WTC11 (cell line): ENCODE measurements around the gene FOXL1. TPM values are rescaled to one million over a fixed set of nuclear protein-coding genes. Genes with fewer than 3 reads are reported as not detected.

Experiments
- ATAC-seq: fragments of 200-7000 bp; cut with Tn5 transposase; 2 replicates; pipeline ENCODE4 v1.10.0; 2021; ENCODE audit warnings: mild to moderate bottlenecking, moderate library complexity
- CTCF ChIA-PET: fragments of 300-600 bp; sonication (Branson Sonifier 250); formaldehyde crosslinking; loops from one replicate; lab custom pipeline; 2021; ENCODE audit warnings: antibody characterized with exemption; lab: Charles Lee
- POLR2A ChIA-PET: fragments of 350-600 bp; sonication (Branson Sonifier 250); formaldehyde crosslinking; loops from one replicate; lab custom pipeline; 2021; ENCODE audit warnings: antibody characterized with exemption; lab: Charles Lee
- DNase-seq: peaks from one replicate; pipeline ENCODE4 v3.0.0; 2021; ENCODE audit warnings: low spot score
- H3K27ac Mint-ChIP-seq: 2 replicates; pipeline ENCODE4 v1.8.0; 2021; ENCODE audit warnings: mixed read lengths
- H3K27me3 Mint-ChIP-seq: 2 replicates; pipeline ENCODE4 v1.8.0; 2021; ENCODE audit warnings: low read depth, mild to moderate bottlenecking, moderate library complexity, mixed read lengths
- H3K36me3 Mint-ChIP-seq: 2 replicates; pipeline ENCODE4 v1.8.0; 2021; ENCODE audit warnings: mixed read lengths
- H3K4me1 Mint-ChIP-seq: 2 replicates; pipeline ENCODE4 v1.8.0; 2022; ENCODE audit warnings: mixed read lengths
- H3K4me3 Mint-ChIP-seq: 2 replicates; pipeline ENCODE4 v1.8.0; 2021; ENCODE audit warnings: mild to moderate bottlenecking, moderate library complexity, mixed read lengths
- H3K9me3 Mint-ChIP-seq: 2 replicates; pipeline ENCODE4 v1.8.0; 2021; ENCODE audit warnings: mixed read lengths
- E2F4 ChIP-seq: sonication (generic); formaldehyde crosslinking; IDR thresholded peaks from 2 replicates; pipeline ENCODE4 v1.8.1; 2022; ENCODE audit warnings: low read depth, mild to moderate bottlenecking, moderate library complexity, missing genetic modification reagents, borderline replicate concordance
- ESRRA ChIP-seq: sonication (generic); formaldehyde crosslinking; IDR thresholded peaks from 2 replicates; pipeline ENCODE4 v1.8.1; 2022; ENCODE audit warnings: mild to moderate bottlenecking, missing genetic modification reagents, borderline replicate concordance
- FOXJ3 ChIP-seq: sonication (generic); formaldehyde crosslinking; IDR thresholded peaks from 2 replicates; pipeline ENCODE4 v1.9.0; 2021; ENCODE audit warnings: missing genetic modification reagents, mild to moderate bottlenecking, borderline replicate concordance
- JAZF1 ChIP-seq: fragments of 250-450 bp; sonication (Bioruptor Pico); IDR thresholded peaks from 2 replicates; pipeline ENCODE4 v1.9.0; 2021; ENCODE audit warnings: moderate library complexity, mild to moderate bottlenecking, inconsistent platforms
- KAT7 ChIP-seq: sonication (generic); formaldehyde crosslinking; IDR thresholded peaks from 2 replicates; pipeline ENCODE4 v1.8.1; 2023; ENCODE audit warnings: missing genetic modification reagents, mild to moderate bottlenecking, borderline replicate concordance
- MXD4 ChIP-seq: fragments of 250-450 bp; sonication (Bioruptor Pico); IDR thresholded peaks from 2 replicates; pipeline ENCODE4 v1.8.0; 2021; ENCODE audit warnings: mild to moderate bottlenecking, moderate library complexity, borderline replicate concordance
- OVOL2 ChIP-seq: fragments of 250-450 bp; sonication (Bioruptor Pico); IDR thresholded peaks from 2 replicates; pipeline ENCODE4 v1.9.0; 2021; ENCODE audit warnings: mild to moderate bottlenecking, borderline replicate concordance
- ZBTB21 ChIP-seq: sonication (generic); formaldehyde crosslinking; IDR thresholded peaks from 2 replicates; pipeline ENCODE4 v1.8.1; 2023; ENCODE audit warnings: mild to moderate bottlenecking, missing genetic modification reagents, borderline replicate concordance
- ZNF671 ChIP-seq: fragments of 250-450 bp; sonication (Bioruptor Pico); IDR thresholded peaks from 2 replicates; pipeline ENCODE4 v1.8.0; 2021; ENCODE audit warnings: mild to moderate bottlenecking
- total RNA-seq: library from RNA; stranded (reverse); gene quantifications from 3 replicates; pipeline ENCODE4 v1.2.3, GENCODE V29; 2021
- TF ChIP-seq, protein P1 (sequence below): sonication (generic); formaldehyde crosslinking; IDR thresholded peaks from 2 replicates; pipeline ENCODE4 v1.8.0; 2022; ENCODE audit warnings: mild to moderate bottlenecking, missing genetic modification reagents
- TF ChIP-seq, protein P2 (sequence below): sonication (generic); formaldehyde crosslinking; IDR thresholded peaks from 2 replicates; pipeline ENCODE4 v1.8.1; 2023; ENCODE audit warnings: mild to moderate bottlenecking, missing genetic modification reagents, borderline replicate concordance
- TF ChIP-seq, protein P3 (sequence below): sonication (generic); formaldehyde crosslinking; IDR thresholded peaks from 2 replicates; pipeline ENCODE4 v1.8.0; 2023; ENCODE audit warnings: mild to moderate bottlenecking, missing genetic modification reagents

The FOXL1 gene
- total RNA-seq, 1 experiment from 2014 or later, result 0.33 TPM

- TF ChIP-seq JAZF1 (CRISPR knock-in tag) (no peak), OVOL2 (CRISPR knock-in tag) (no peak), FOXJ3 (CRISPR knock-in tag) (no peak)
- TF ChIP-seq, protein P1, sequence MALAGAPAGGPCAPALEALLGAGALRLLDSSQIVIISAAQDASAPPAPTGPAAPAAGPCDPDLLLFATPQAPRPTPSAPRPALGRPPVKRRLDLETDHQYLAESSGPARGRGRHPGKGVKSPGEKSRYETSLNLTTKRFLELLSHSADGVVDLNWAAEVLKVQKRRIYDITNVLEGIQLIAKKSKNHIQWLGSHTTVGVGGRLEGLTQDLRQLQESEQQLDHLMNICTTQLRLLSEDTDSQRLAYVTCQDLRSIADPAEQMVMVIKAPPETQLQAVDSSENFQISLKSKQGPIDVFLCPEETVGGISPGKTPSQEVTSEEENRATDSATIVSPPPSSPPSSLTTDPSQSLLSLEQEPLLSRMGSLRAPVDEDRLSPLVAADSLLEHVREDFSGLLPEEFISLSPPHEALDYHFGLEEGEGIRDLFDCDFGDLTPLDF (CRISPR knock-in tag), result no peak
These were observed 40.1 kb upstream of the FOXL1 start (continued) for GRCh38 chr16:86538196-86538780.

GRCh38 chr16:86540894-86541293, 37.5 kb upstream of the FOXL1 start:
- POLR2A ChIA-PET, result interaction anchor here (1.1 kb wide), 1 partner anchor 10 kb away, joined by 3 read pairs; no protein-coding TSS in a partner anchor
- no peak overlapping the region for H3K4me3 Mint-ChIP-seq
- no peaks in the 10 kb centered on the region for H3K4me1 Mint-ChIP-seq
- DNase-seq (no peak), ATAC-seq (no peak)
- TF ChIP-seq MXD4 (CRISPR knock-in tag), result no peak
- peaks cover 30% of the 10 kb centered on the region for H3K36me3 Mint-ChIP-seq
- H3K27ac Mint-ChIP-seq, result no peak overlapping the region
- no peaks in the 10 kb centered on the region for H3K27me3 Mint-ChIP-seq
- CTCF ChIA-PET, result interaction anchor here (1.3 kb wide), 1 partner anchor 10 kb away, joined by 3 read pairs; no protein-coding TSS in a partner anchor
- peaks cover 3% of the 10 kb centered on the region; the same call in 1 of the 2 replicates for H3K9me3 Mint-ChIP-seq

- CTCF ChIA-PET, result interaction anchor here (1.3 kb wide), 1 partner anchor 10 kb away, joined by 3 read pairs; no protein-coding TSS in a partner anchor
- H3K36me3 Mint-ChIP-seq, result peaks cover 27% of the 10 kb centered on the region
- H3K27ac Mint-ChIP-seq, result no peak overlapping the region
- POLR2A ChIA-PET, result interaction anchor here (1.1 kb wide), 1 partner anchor 11 kb away, joined by 3 read pairs; no protein-coding TSS in a partner anchor
- peaks cover 3% of the 10 kb centered on the region; the same call in 1 of the 2 replicates for H3K9me3 Mint-ChIP-seq
- DNase-seq (no peak), ATAC-seq (no peak)
- no peak for TF ChIP-seq KAT7
- TF ChIP-seq, protein P2, sequence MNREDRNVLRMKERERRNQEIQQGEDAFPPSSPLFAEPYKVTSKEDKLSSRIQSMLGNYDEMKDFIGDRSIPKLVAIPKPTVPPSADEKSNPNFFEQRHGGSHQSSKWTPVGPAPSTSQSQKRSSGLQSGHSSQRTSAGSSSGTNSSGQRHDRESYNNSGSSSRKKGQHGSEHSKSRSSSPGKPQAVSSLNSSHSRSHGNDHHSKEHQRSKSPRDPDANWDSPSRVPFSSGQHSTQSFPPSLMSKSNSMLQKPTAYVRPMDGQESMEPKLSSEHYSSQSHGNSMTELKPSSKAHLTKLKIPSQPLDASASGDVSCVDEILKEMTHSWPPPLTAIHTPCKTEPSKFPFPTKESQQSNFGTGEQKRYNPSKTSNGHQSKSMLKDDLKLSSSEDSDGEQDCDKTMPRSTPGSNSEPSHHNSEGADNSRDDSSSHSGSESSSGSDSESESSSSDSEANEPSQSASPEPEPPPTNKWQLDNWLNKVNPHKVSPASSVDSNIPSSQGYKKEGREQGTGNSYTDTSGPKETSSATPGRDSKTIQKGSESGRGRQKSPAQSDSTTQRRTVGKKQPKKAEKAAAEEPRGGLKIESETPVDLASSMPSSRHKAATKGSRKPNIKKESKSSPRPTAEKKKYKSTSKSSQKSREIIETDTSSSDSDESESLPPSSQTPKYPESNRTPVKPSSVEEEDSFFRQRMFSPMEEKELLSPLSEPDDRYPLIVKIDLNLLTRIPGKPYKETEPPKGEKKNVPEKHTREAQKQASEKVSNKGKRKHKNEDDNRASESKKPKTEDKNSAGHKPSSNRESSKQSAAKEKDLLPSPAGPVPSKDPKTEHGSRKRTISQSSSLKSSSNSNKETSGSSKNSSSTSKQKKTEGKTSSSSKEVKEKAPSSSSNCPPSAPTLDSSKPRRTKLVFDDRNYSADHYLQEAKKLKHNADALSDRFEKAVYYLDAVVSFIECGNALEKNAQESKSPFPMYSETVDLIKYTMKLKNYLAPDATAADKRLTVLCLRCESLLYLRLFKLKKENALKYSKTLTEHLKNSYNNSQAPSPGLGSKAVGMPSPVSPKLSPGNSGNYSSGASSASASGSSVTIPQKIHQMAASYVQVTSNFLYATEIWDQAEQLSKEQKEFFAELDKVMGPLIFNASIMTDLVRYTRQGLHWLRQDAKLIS (CRISPR knock-in tag), result no peak
- no peak for TF ChIP-seq ESRRA
- TF ChIP-seq ZBTB21 (CRISPR knock-in tag), result no peak
- no peak for TF ChIP-seq E2F4 (CRISPR knock-in tag)
- TF ChIP-seq, protein P3, sequence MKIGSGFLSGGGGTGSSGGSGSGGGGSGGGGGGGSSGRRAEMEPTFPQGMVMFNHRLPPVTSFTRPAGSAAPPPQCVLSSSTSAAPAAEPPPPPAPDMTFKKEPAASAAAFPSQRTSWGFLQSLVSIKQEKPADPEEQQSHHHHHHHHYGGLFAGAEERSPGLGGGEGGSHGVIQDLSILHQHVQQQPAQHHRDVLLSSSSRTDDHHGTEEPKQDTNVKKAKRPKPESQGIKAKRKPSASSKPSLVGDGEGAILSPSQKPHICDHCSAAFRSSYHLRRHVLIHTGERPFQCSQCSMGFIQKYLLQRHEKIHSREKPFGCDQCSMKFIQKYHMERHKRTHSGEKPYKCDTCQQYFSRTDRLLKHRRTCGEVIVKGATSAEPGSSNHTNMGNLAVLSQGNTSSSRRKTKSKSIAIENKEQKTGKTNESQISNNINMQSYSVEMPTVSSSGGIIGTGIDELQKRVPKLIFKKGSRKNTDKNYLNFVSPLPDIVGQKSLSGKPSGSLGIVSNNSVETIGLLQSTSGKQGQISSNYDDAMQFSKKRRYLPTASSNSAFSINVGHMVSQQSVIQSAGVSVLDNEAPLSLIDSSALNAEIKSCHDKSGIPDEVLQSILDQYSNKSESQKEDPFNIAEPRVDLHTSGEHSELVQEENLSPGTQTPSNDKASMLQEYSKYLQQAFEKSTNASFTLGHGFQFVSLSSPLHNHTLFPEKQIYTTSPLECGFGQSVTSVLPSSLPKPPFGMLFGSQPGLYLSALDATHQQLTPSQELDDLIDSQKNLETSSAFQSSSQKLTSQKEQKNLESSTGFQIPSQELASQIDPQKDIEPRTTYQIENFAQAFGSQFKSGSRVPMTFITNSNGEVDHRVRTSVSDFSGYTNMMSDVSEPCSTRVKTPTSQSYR (CRISPR knock-in tag), result no peak
- no peak for TF ChIP-seq ZNF671
- TF ChIP-seq, all 79 proteins: peak for 0
- Mint-ChIP-seq H3K27me3 (no peaks in the 10 kb centered on the region), H3K4me3 (no peak overlapping the region), H3K4me1 (no peaks in the 10 kb centered on the region)
These were observed 36.8 kb upstream of the FOXL1 start for GRCh38 chr16:86541560-86541959.
